ENCODE data around the gene CST3.
"Not testable (repeated sequence)": the region's sequence is repeated elsewhere in the genome, so short reads cannot be mapped to it uniquely, and the experiment has no call there.

Gene CST3

DNA sequence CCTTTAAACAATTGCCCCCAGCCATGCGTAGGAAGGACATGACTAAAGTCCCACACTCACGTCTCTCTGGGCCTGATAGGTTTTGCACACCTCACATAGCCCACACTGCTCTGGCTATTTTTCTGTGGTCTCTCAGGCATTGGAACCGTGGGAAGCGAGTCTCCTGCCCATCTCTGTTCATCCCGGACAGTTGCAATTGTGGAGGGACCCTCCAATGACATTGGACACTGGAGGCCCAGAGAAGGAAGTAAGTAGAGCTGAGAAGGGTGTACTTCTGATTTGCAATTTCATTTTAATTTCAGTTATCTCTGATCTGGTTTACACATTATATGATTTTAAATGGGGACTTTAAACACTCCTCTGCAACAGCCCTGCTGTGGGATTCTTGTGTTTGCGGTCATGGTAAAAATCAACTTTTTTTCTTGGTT is 23.3 kb upstream of the CST3 start:
- DNase-seq: no peak

DNA sequence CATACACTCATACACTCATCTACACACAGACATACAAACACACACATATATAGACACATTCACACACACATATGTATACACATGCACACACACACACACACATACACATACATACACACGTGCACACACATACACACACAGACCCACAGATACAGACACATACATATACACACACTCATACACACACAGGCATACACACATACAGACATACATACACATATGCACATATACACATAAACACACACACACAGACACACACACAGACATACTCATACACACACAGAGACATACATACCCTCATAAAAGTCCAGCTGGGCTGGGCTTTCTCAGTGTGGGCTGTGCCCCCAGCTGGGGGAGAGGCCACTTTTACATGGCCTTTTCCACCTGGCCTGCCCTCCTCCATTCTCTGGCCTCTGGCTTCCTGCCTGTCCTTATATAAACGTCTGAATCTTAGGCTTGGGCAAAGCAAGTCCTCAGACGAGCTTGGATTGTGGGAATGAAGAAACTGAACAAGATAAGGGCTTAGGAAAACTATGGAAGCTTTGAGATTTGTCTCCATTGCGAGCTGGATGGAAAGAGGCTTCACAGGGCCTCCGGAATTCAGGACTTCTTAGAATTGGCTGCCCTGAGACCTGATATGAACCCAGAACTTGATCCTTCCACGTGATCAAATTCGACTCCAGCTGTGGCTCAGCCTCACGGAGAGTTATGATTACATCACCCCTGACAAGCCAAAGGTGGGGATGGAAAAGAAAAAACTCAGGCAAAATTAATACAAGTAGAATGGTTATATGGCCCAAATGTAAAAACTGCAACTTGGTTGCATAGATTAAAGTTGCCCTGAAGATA is 22.5 kb upstream of the CST3 start:
- no peak for DNase-seq

DNA sequence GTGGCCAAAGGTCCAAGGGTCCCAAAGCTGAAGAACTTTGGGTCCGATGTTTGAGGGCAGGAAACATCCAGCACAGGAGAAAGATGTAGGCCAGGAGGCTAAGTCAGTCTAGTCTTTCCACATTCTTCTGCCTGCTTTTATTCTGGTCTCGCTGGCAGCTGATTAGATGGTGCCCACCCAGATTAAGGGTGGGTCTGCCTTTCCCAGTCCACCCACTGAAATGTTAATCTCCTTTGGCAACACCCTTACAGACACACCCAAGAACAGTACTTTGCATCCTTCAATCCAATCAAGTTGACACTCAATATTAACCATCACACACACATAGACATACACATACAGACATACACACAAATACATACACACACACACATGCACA is 21.8 kb upstream of the CST3 start:
- not testable (repeated sequence) for DNase-seq

- DNase-seq: no peak
Measured at GRCh38 chr20:23658989-23659609, 21.3 kb upstream of the CST3 start.

- no peak for DNase-seq
Measured at GRCh38 chr20:23658336-23658735, 20.6 kb upstream of the CST3 start.

GRCh38 chr20:23657202-23657601 is 19.4 kb upstream of the CST3 start:
- DNase-seq: no peak

- no peak for DNase-seq
Measured at GRCh38 chr20:23656372-23656771, 18.6 kb upstream of the CST3 start.

DNA sequence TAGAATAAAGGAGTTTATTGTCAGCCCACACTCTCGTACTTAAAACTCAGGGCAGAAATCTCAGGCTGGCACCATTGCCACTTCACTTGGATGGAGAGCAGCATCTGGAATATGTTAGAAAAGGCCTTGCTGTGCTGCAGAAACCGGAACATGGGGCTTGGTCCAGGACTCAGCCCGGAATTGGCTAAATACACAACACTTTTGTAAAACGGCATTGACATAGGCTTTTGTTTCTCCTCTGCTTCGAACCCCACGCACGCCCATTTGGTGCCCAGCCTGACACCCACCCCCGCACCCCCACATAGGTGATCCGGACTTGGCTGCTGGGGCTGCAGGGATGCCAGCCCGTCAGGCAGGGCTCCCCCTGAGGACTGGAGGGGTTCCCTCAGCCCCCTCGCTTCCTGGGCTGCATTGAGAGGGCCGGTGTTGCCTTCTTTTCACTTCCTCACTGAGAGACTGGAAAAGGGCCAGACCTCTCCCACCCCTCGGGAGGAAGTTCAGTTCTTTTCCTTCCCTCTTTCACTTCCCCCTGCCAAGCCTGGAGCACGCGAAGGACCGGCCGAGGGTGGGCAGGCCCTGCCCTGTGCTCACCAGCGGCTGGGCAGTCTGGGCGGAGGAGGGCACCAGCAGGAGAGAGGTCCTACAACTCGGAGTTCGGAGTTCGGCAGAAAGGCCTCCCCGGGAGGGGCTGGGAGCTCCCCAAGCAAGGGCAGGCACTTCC is 17.9 kb upstream of the CST3 start:
- no peak for DNase-seq

DNA sequence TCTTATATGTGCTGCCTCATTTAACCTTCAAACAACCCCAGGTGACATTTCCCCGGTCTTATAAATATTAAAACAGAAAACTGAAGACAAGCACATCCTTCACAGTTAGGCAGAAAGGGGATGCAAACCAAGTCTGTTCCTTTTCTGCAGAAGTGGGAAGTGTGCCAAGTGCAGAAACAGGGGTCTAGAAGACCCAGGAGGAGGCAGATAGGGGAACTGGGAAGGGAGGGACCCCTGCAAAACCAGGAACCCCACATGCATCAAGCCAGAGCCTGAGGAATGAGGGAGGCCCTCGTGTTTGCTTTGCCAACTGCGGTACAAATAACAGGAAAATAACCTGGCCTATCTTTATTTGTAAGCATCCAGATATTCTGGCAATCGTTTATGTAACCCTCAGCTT is 17.0 kb upstream of the CST3 start:
- DNase-seq: no peak

DNA sequence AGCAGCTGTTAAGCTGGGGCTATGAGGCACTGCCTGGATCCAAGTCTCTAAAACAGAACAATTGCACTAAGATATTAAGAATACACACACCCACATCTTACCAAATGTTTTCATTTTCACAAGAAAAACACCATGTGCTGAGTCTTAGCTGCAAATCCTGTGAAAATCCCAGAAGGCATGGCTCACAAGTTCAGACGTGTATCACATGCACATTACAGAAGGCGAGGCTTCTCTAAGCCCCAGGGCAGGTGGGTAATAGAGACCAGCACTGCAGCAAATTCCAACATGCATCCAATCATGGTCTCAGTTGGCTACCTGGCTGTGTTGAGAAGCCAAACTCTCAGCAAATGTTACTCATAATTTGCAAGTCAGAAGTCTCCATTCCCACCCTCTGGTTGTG is 16.2 kb upstream of the CST3 start:
- DNase-seq: no peak

DNA sequence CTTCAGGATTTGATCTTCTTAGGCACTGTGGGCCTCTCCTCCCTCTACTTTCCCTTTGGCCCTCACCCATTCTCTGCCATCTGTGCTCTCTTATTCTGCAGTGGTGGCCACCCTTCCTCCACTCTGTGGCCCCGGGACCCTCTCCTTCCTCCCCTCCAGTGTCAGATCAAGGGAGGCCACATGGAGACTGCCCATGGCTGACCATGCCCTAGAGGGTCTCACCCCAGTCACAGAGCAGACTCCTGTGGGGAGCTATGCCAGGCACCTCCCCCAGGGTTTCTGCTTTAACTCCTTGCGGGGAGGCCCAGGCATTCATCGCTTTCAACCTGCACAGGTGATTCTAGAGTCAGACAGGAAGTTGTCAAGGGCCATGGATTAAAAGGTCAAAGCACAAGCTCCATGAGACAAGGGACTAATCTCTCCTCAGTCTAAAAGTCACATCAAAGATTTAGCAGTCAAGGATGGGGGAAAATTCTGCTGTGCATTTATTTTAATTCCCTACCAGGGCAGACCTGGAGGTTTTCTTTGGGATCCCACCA is 15.7 kb upstream of the CST3 start:
- DNase-seq: no peak

DNA sequence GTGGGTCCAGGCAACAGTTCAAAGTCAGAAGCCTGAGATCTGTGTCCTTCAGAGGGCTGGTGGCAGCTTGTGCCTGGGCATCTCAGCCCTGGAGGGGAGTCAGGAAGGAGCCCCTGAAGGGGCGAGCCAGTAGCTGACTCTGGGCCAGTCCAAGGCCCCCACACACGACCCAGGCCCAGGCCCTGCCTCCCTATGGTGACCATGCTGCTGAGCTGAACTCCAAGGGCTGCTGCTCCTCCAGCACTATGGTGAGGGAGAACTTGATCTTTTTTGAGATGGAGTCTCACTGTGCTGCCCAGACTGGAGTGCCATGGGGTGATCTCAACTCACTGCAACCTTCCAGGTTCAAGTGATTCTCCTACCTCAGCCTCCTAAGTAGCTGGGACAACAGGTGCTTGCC is 15.2 kb upstream of the CST3 start:
- DNase-seq: no peak

- DNase-seq: no peak
Measured at GRCh38 chr20:23652371-23652770, 14.6 kb upstream of the CST3 start.

GRCh38 chr20:23651117-23651516 is 13.4 kb upstream of the CST3 start:
- no peak for DNase-seq

GRCh38 chr20:23649830-23650417 is 12.2 kb upstream of the CST3 start:
- DNase-seq: no peak

DNA sequence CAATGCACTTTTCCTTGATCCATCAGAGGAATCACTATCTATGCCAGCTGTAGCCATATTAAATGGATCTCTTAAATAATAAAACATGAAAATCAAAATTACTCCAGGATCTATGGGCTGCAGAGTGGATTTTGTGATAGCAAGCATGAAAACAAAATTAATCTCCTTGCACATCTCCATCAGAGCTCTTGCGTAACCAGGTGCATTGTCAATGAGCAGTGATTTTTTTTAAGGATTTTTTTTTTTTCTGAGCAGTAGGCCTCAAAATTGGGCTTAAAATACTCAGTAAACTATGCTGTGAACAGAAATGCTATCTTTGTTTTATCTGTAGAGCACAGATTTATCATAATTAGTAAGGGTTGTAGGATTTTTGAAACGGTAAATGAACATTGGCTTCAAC is 11.5 kb upstream of the CST3 start:
- DNase-seq: no peak

DNA sequence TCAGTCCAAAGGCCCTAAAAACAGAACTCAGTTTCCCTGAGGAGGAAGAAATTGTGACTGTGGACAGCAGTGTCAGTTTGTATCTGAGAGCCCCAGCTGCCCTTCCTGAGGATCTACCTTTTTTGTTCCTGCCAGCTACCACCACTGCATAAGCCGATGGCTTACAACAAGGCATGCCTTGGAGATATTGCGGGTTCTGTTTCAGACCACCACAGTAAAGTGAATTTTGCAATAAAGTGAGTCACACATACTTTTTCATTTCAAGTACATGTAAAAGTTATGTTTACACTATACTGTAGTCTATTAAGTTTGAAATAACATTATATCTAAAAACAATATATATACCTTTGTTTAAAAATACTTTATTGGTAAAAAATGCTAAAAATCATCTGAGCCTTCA is 9.6 kb upstream of the CST3 start:
- DNase-seq: no peak

- no peak for DNase-seq
Measured at GRCh38 chr20:23646106-23646873, 8.5 kb upstream of the CST3 start.

DNA sequence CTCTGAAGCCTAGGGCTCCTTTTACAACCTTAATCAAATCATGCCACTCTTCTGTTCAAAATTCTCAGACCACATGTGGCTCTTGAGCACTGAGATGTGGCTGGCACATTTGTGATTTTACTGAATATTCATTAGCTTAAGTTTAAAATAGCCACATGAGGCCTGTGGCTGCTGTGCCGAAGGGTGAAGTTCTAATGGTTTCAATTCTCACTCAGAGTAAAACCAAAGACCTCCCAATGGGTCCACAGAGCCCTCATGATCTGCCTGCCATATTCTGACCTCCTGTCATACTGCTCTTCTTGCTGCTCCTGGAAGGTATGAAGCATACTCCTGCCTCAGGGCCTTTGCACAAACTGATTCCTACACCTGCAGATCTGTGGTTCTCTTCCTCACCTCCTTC is 7.8 kb upstream of the CST3 start:
- DNase-seq: no peak

- no peak for DNase-seq
Measured at GRCh38 chr20:23644164-23644563, 6.4 kb upstream of the CST3 start.

DNA sequence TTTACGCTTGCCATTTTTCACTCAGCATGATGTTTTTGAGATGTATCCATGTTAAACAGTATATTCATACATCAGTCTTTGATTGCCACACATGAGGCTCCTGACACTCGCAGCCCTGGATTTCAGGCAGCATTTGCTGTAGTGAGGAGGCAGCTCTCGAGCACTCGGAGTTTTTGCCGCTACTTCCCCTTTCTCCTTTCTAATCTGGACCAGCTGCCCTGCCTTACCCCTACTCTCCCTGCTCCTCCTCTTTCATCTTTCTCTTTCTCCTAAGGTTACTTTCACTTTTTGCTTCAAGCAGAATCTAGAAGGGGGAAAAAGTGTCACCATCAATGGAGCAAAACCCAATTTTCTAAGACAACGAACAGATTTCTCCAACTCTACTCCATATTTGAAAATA is 5.9 kb upstream of the CST3 start:
- DNase-seq: no peak

- no peak for DNase-seq
Measured at GRCh38 chr20:23641936-23642751, 4.4 kb upstream of the CST3 start.
